OCI-LY1 (cell line): Measurements from ENCODE around the gene PLLP.

ENCODE experiments used
- H2AFZ ChIP-seq: fragments of 200-600 bp; sonication (generic), shearing (Covaris generic); 2 replicates; pipeline ENCODE4 v1.6.0; 2014; ENCODE audit warnings: antibody characterized with exemption, mild to moderate bottlenecking, low read length
- H3F3A ChIP-seq: fragments of 200-600 bp; sonication (generic), shearing (Covaris generic); 2 replicates; pipeline ENCODE4 v1.6.0; 2014; ENCODE audit warnings: mild to moderate bottlenecking, antibody characterized with exemption, low read length, moderate library complexity; ENCODE audit not compliant: insufficient read depth
- H3K27ac ChIP-seq: fragments of 200-600 bp; sonication (generic); 2 replicates; pipeline ENCODE4 v1.5.1; 2014; ENCODE audit warnings: low read length, mixed run types, mild to moderate bottlenecking, low read depth; ENCODE audit not compliant: poor library complexity, severe bottlenecking
- H3K27me3 ChIP-seq: fragments of 200-600 bp; sonication (generic); 2 replicates; pipeline ENCODE4 v1.6.0; 2014; ENCODE audit warnings: antibody characterized with exemption, mild to moderate bottlenecking, low read length, moderate library complexity; ENCODE audit not compliant: insufficient read depth
- H3K36me3 ChIP-seq: fragments of 200-600 bp; sonication (generic); 2 replicates; pipeline ENCODE4 v1.6.1; 2014; ENCODE audit warnings: mild to moderate bottlenecking, antibody characterized with exemption, low read length, moderate library complexity, mixed read lengths; ENCODE audit not compliant: insufficient read depth
- H3K4me1 ChIP-seq: fragments of 200-600 bp; sonication (generic); 2 replicates; pipeline ENCODE4 v1.5.1; 2014; ENCODE audit warnings: mild to moderate bottlenecking, low read length, moderate library complexity; ENCODE audit not compliant: insufficient read depth, severe bottlenecking
- H3K4me2 ChIP-seq: fragments of 200-600 bp; sonication (generic), shearing (Covaris generic); 2 replicates; pipeline ENCODE4 v1.6.1; 2014; ENCODE audit warnings: low read length
- H3K4me3 ChIP-seq: fragments of 200-600 bp; sonication (generic); 2 replicates; pipeline ENCODE4 v1.5.1; 2014; ENCODE audit warnings: low read length, low read depth, mild to moderate bottlenecking, mixed read lengths; ENCODE audit not compliant: poor library complexity, severe bottlenecking
- H3K79me2 ChIP-seq: fragments of 200-600 bp; shearing (Covaris generic); 2 replicates; pipeline ENCODE4 v1.6.1; 2016; ENCODE audit warnings: mixed run types, low read length, mixed read lengths; ENCODE audit not compliant: insufficient read depth
- H3K9ac ChIP-seq: fragments of 200-600 bp; sonication (generic), shearing (Covaris generic); 2 replicates; pipeline ENCODE4 v1.6.1; 2014; ENCODE audit warnings: mild to moderate bottlenecking, low read length, mixed read lengths
- H3K9me2 ChIP-seq: fragments of 200-600 bp; sonication (generic), shearing (Covaris generic); 2 replicates; pipeline ENCODE4 v1.6.1; 2014; ENCODE audit warnings: low read depth, mild to moderate bottlenecking, low read length, mixed read lengths
- H3K9me3 ChIP-seq: fragments of 200-600 bp; shearing (Covaris generic); 2 replicates; pipeline ENCODE4 v1.6.1; 2014; ENCODE audit warnings: low read length, mixed read lengths
- H4K20me1 ChIP-seq: fragments of 200-600 bp; sonication (generic), shearing (Covaris generic); 2 replicates; pipeline ENCODE4 v1.6.0; 2016; ENCODE audit warnings: mild to moderate bottlenecking, low read length; ENCODE audit not compliant: insufficient read depth
- CTCF ChIP-seq: fragments of 200-600 bp; sonication (generic), shearing (Covaris generic); IDR thresholded peaks from 2 replicates; pipeline ENCODE4 v1.5.1; 2017; ENCODE audit warnings: mild to moderate bottlenecking, antibody characterized with exemption, low read length, moderate library complexity, mixed read lengths
- EZH2 ChIP-seq: fragments of 200-600 bp; sonication (generic), shearing (Covaris generic); IDR thresholded peaks from 2 replicates; pipeline ENCODE4 v1.8.0; 2017; ENCODE audit warnings: borderline replicate concordance, mixed run types, mild to moderate bottlenecking, antibody characterized with exemption, low read length, moderate library complexity, mixed read lengths

The PLLP gene

GRCh38 chr16:57305159-57305811, 20.8 kb upstream of the PLLP start:
- H3K9ac ChIP-seq, result no peak overlapping the region
- H4K20me1 ChIP-seq, result no peaks in the 10 kb centered on the region
- no peaks in the 10 kb centered on the region for H3K9me3 ChIP-seq
- no peaks in the 10 kb centered on the region for H3K9me2 ChIP-seq
- no peaks in the 10 kb centered on the region for H3F3A ChIP-seq
- peaks cover 8% of the 10 kb centered on the region for H3K4me1 ChIP-seq
- no peaks in the 10 kb centered on the region for H3K36me3 ChIP-seq
- no peak overlapping the region for H3K4me3 ChIP-seq
- no peak overlapping the region for H2AFZ ChIP-seq
- no peak for TF ChIP-seq EZH2
- no peak for TF ChIP-seq CTCF
- H3K4me2 ChIP-seq, result no peak overlapping the region
- no peak overlapping the region for H3K27ac ChIP-seq
- H3K27me3 ChIP-seq, result peaks cover 6% of the 10 kb centered on the region; the same call in 1 of the 2 replicates
- H3K79me2 ChIP-seq, result no peaks in the 10 kb centered on the region

GRCh38 chr16:57304169-57305061, 19.9 kb upstream of the PLLP start:
- H3F3A ChIP-seq, result no peaks in the 10 kb centered on the region
- no peak overlapping the region for H3K9ac ChIP-seq
- no peak overlapping the region for H2AFZ ChIP-seq
- H3K79me2 ChIP-seq, result no peaks in the 10 kb centered on the region
- H3K27ac ChIP-seq, result no peak overlapping the region
- no peaks in the 10 kb centered on the region for H4K20me1 ChIP-seq
- H3K4me2 ChIP-seq, result no peak overlapping the region
- no peak for TF ChIP-seq EZH2
- peaks cover 6% of the 10 kb centered on the region; the same call in 1 of the 2 replicates for H3K27me3 ChIP-seq
- H3K36me3 ChIP-seq, result no peaks in the 10 kb centered on the region
- H3K9me3 ChIP-seq, result no peaks in the 10 kb centered on the region
- no peak overlapping the region for H3K4me3 ChIP-seq
- no peaks in the 10 kb centered on the region for H3K9me2 ChIP-seq
- H3K4me1 ChIP-seq, result peaks cover 10% of the 10 kb centered on the region

- no peaks in the 10 kb centered on the region for H4K20me1 ChIP-seq
- H3K9ac ChIP-seq, result no peak overlapping the region
- no peak overlapping the region for H3K27ac ChIP-seq
- no peaks in the 10 kb centered on the region for H3F3A ChIP-seq
- H3K27me3 ChIP-seq, result peaks cover 6% of the 10 kb centered on the region; the same call in 1 of the 2 replicates
- H3K4me1 ChIP-seq, result peaks cover 15% of the 10 kb centered on the region
- H3K4me3 ChIP-seq, result no peak overlapping the region
- TF ChIP-seq CTCF, result no peak
- TF ChIP-seq EZH2, result no peak
- H3K4me2 ChIP-seq, result no peak overlapping the region
- H3K79me2 ChIP-seq, result no peaks in the 10 kb centered on the region
- H3K9me3 ChIP-seq, result no peaks in the 10 kb centered on the region
- H3K36me3 ChIP-seq, result no peaks in the 10 kb centered on the region
- H2AFZ ChIP-seq, result no peak overlapping the region
- H3K9me2 ChIP-seq, result no peaks in the 10 kb centered on the region
Measured at GRCh38 chr16:57303910-57304168, 19.4 kb upstream of the PLLP start.
